ENCODE measurements around the gene SLC2A8.

DNA sequence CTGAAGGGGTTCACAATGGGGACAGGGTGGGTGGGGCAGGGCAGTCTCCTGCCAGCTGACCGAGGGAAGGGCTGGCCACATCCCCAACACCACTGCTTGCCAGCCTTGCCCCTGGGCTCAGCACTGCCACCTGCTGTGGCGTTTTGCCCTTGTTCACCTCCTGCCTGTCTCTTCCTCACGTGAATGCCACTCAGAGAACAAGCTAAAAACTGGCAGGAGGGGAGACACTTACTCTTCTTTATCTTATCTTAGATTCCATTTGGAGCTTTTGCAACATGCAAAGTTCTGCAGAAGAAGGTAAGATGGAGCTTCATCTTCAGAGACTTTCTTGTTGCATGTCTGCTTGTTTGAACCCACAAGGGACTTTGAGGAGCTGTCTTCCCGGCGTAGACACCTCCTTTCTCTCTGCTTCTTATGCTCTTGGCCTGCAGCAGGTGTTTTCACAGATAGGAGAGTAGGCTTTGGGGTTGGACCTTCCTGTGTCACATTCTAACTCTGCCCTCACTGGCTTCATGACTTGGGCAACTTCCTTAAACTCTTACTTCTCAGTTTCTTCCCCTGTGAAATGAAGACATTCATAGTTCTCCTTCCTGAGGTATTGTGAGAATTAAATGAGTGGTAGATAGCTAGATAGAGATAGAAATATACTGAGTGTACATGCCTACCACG, 58.5 kb downstream of the SLC2A8 start:
- TF ChIP-seq, protein P1, sequence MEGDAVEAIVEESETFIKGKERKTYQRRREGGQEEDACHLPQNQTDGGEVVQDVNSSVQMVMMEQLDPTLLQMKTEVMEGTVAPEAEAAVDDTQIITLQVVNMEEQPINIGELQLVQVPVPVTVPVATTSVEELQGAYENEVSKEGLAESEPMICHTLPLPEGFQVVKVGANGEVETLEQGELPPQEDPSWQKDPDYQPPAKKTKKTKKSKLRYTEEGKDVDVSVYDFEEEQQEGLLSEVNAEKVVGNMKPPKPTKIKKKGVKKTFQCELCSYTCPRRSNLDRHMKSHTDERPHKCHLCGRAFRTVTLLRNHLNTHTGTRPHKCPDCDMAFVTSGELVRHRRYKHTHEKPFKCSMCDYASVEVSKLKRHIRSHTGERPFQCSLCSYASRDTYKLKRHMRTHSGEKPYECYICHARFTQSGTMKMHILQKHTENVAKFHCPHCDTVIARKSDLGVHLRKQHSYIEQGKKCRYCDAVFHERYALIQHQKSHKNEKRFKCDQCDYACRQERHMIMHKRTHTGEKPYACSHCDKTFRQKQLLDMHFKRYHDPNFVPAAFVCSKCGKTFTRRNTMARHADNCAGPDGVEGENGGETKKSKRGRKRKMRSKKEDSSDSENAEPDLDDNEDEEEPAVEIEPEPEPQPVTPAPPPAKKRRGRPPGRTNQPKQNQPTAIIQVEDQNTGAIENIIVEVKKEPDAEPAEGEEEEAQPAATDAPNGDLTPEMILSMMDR (IDR thresholded peaks at IDR 0.05 in 2 of 3, conservative IDR thresholded peaks at IDR 0.05 in 1 of 3; ENCODE audit: borderline replicate concordance in 1 of 3, insufficient read depth in 1 of 3, low read depth in 2 of 3, low read length in 2 of 3) = peak in 2 of 3 experiments; percentile 54 to 69; a peak in 4 of 6 replicates
- TF ChIP-seq, protein P2, sequence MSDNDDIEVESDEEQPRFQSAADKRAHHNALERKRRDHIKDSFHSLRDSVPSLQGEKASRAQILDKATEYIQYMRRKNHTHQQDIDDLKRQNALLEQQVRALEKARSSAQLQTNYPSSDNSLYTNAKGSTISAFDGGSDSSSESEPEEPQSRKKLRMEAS (IDR thresholded peaks at IDR 0.05) = no peak
- TF ChIP-seq JUND (IDR thresholded peaks at IDR 0.05) = no peak
- TF ChIP-seq EZH2 (IDR thresholded peaks at IDR 0.05) = no peak
- TF ChIP-seq POLR2A (IDR thresholded peaks at IDR 0.05; ENCODE audit: borderline replicate concordance, extremely low read depth, insufficient read depth, insufficient read length) = no peak
- no peak for TF ChIP-seq RAD21 (IDR thresholded peaks at IDR 0.05; ENCODE audit: low read depth)
- no peak for TF ChIP-seq POLR2AphosphoS5 (IDR thresholded peaks at IDR 0.05; ENCODE audit: low read depth, low read length)
- TF ChIP-seq, protein P3, sequence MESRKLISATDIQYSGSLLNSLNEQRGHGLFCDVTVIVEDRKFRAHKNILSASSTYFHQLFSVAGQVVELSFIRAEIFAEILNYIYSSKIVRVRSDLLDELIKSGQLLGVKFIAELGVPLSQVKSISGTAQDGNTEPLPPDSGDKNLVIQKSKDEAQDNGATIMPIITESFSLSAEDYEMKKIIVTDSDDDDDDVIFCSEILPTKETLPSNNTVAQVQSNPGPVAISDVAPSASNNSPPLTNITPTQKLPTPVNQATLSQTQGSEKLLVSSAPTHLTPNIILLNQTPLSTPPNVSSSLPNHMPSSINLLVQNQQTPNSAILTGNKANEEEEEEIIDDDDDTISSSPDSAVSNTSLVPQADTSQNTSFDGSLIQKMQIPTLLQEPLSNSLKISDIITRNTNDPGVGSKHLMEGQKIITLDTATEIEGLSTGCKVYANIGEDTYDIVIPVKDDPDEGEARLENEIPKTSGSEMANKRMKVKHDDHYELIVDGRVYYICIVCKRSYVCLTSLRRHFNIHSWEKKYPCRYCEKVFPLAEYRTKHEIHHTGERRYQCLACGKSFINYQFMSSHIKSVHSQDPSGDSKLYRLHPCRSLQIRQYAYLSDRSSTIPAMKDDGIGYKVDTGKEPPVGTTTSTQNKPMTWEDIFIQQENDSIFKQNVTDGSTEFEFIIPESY (IDR thresholded peaks at IDR 0.05; ENCODE audit: extremely low read depth, insufficient replicate concordance, low read length) = no peak
